GM18951 (cell line): ENCODE results near the gene DSC2.

Experiments
- POLR2A ChIP-seq: IDR thresholded peaks from 4 replicates; pipeline ENCODE4 v1.6.1; 2011; ENCODE audit warnings: mild to moderate bottlenecking; ENCODE audit not compliant: insufficient read length, insufficient read depth; ENCODE audit errors: extremely low read depth
- in situ Hi-C: fragments of 300-500 bp; cut with MboI; formaldehyde crosslinking; loops from one replicate; pipeline ENCODE4 v1.12.0; 2022; ENCODE audit warnings: low sequenced_read_pairs, mixed read lengths, inconsistent platforms; ENCODE audit not compliant: unreplicated experiment

Gene DSC2

GRCh38 chr18:31010601-31011000 lies 91.6 kb downstream of the DSC2 start:
- TF ChIP-seq POLR2A: no peak
- in situ Hi-C loops: no loop called here
